ENCODE measurements around the gene ROR1. TPM values are rescaled to one million over a fixed set of nuclear protein-coding genes. Genes with fewer than 3 reads are reported as not detected.

ROR1 gene
- polyA plus RNA-seq, 1 of the 3 experiments (the other 2 are of a cell fraction): 4.0 TPM

GRCh38 chr1:64195081-64195395, 421.2 kb downstream of the ROR1 start:
- TF ChIP-seq NRF1 (IDR thresholded peaks at IDR 0.05; ENCODE audit: low read depth, low read length) (no peak), MXI1 (IDR thresholded peaks at IDR 0.05; ENCODE audit: low read depth, low read length) (no peak), RFX5 (IDR thresholded peaks at IDR 0.05; ENCODE audit: low read length) (no peak), RAD21 (IDR thresholded peaks at IDR 0.05; ENCODE audit: low read length) (no peak), TAF1 (IDR thresholded peaks at IDR 0.05; ENCODE audit: borderline replicate concordance, low read depth, low read length) (no peak), EZH2phosphoT487 (IDR thresholded peaks at IDR 0.05; ENCODE audit: borderline replicate concordance, low read depth) (no peak), RXRA (IDR thresholded peaks at IDR 0.05; ENCODE audit: borderline replicate concordance, low read depth) (no peak), SIN3A (IDR thresholded peaks at IDR 0.05; ENCODE audit: borderline replicate concordance, low read depth, low read length) (no peak), GATA2 (CRISPR knock-in tag; IDR thresholded peaks at IDR 0.05) (no peak), YY1 (IDR thresholded peaks at IDR 0.05; ENCODE audit: low read depth) (no peak)
- TF ChIP-seq, protein P1, sequence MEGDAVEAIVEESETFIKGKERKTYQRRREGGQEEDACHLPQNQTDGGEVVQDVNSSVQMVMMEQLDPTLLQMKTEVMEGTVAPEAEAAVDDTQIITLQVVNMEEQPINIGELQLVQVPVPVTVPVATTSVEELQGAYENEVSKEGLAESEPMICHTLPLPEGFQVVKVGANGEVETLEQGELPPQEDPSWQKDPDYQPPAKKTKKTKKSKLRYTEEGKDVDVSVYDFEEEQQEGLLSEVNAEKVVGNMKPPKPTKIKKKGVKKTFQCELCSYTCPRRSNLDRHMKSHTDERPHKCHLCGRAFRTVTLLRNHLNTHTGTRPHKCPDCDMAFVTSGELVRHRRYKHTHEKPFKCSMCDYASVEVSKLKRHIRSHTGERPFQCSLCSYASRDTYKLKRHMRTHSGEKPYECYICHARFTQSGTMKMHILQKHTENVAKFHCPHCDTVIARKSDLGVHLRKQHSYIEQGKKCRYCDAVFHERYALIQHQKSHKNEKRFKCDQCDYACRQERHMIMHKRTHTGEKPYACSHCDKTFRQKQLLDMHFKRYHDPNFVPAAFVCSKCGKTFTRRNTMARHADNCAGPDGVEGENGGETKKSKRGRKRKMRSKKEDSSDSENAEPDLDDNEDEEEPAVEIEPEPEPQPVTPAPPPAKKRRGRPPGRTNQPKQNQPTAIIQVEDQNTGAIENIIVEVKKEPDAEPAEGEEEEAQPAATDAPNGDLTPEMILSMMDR (IDR thresholded peaks at IDR 0.05): no peak
- TF ChIP-seq, protein P2, sequence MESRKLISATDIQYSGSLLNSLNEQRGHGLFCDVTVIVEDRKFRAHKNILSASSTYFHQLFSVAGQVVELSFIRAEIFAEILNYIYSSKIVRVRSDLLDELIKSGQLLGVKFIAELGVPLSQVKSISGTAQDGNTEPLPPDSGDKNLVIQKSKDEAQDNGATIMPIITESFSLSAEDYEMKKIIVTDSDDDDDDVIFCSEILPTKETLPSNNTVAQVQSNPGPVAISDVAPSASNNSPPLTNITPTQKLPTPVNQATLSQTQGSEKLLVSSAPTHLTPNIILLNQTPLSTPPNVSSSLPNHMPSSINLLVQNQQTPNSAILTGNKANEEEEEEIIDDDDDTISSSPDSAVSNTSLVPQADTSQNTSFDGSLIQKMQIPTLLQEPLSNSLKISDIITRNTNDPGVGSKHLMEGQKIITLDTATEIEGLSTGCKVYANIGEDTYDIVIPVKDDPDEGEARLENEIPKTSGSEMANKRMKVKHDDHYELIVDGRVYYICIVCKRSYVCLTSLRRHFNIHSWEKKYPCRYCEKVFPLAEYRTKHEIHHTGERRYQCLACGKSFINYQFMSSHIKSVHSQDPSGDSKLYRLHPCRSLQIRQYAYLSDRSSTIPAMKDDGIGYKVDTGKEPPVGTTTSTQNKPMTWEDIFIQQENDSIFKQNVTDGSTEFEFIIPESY (IDR thresholded peaks at IDR 0.05; ENCODE audit: borderline replicate concordance, low read depth): no peak
- H2AFZ ChIP-seq (ENCODE audit: low read depth): no peak overlapping the region

More at GRCh38 chr1:64195081-64195395, 421.2 kb downstream of the ROR1 start:
- no peaks in the 10 kb centered on the region for H3K79me2 ChIP-seq (ENCODE audit: insufficient read depth)
- no peak overlapping the region for H3K4me3 ChIP-seq (ENCODE audit: low read depth in 2 of 2, low read length in 1 of 2)
- no peaks in the 10 kb centered on the region for H3K36me3 ChIP-seq (replicated peaks in 1 of 2; ENCODE audit: control insufficient read depth in 1 of 2, insufficient read depth in 2 of 2, low read length in 1 of 2)
- 39% methylated on average over 1 of the region's 1 CpG for WGBS (ENCODE audit: low lambda C conversion rate)
- ChIA-PET CTCF (interaction anchor here (1.0 to 2.2 kb wide), 5 partner anchors 10 to 521 kb away, joined by 3 to 6 read pairs (median 4); no protein-coding TSS in a partner anchor), POLR2A (no interaction called here)
- H3F3A ChIP-seq (replicated peaks; ENCODE audit: insufficient read depth): no peaks in the 10 kb centered on the region
- no peak overlapping the region for H3K4me2 ChIP-seq
- peaks cover 0 to 35% of the 10 kb centered on the region in 2 experiments; a peak in 2 of 4 replicates for H3K4me1 ChIP-seq (ENCODE audit: control insufficient read depth in 1 of 2, insufficient read depth in 2 of 2, low read depth in 1 of 2, low read length in 1 of 2)
- H3K9ac ChIP-seq: no peak overlapping the region
- no peaks in the 10 kb centered on the region for H3K9me3 ChIP-seq
- peak overlapping the region in 1 of 2 experiments; percentile 81; a peak in 2 of 4 replicates for H3K27ac ChIP-seq (ENCODE audit: low read depth in 2 of 2, low read length in 1 of 2)
- no peak for DNase-seq
- H3K9me2 ChIP-seq: no peaks in the 10 kb centered on the region
- H3K27me3 ChIP-seq (ENCODE audit: insufficient read depth): no peaks in the 10 kb centered on the region
- H4K20me1 ChIP-seq (ENCODE audit: insufficient read depth): no peaks in the 10 kb centered on the region
